Liver (tissue), 9 donors: ENCODE results near the gene ZNF134. TPM values are rescaled to one million over a fixed set of nuclear protein-coding genes. Genes with fewer than 3 reads are reported as not detected.

ENCODE experiments used
- DNase-seq: peaks from one replicate; pipeline ENCODE4 v3.0.0-alpha.2; 2017; ENCODE audit warnings: low spot score
- H3K27ac ChIP-seq, 2 donors: one replicate each; pipeline ENCODE4 v1.7.0; 2013; ENCODE audit warnings: inconsistent platforms in 2 of 2, low read length in 2 of 2, control low read depth in 1 of 2, low read depth in 1 of 2, mild to moderate bottlenecking in 1 of 2
- H3K27me3 ChIP-seq, 4 donors: one replicate each; pipeline versions ENCODE4 v1.6.1 to v1.7.0; 2013; ENCODE audit warnings: low read length in 3 of 4, inconsistent platforms in 1 of 4, mild to moderate bottlenecking in 1 of 4, moderate library complexity in 1 of 4; ENCODE audit not compliant: control insufficient read depth in 4 of 4, insufficient read depth in 4 of 4
- H3K36me3 ChIP-seq, 4 donors: one replicate each; pipeline versions ENCODE4 v1.6.1 to v1.7.0; 2013; ENCODE audit warnings: low read length in 3 of 4, mild to moderate bottlenecking in 3 of 4, low read depth in 1 of 4, moderate library complexity in 1 of 4; ENCODE audit not compliant: control insufficient read depth in 4 of 4, insufficient read depth in 3 of 4
- H3K4me1 ChIP-seq, 4 donors: one replicate each; pipeline versions ENCODE4 v1.6.1 to v1.7.0; 2013; ENCODE audit warnings: low read length in 3 of 4, mild to moderate bottlenecking in 3 of 4, moderate library complexity in 1 of 4; ENCODE audit not compliant: control insufficient read depth in 4 of 4, insufficient read depth in 4 of 4
- H3K4me3 ChIP-seq, 3 donors: one replicate each; pipeline versions ENCODE4 v1.6.1 to v1.7.0; 2013; ENCODE audit warnings: low read length in 3 of 3, control low read depth in 1 of 3, low read depth in 1 of 3, mild to moderate bottlenecking in 1 of 3
- H3K9ac ChIP-seq, 2 donors: one replicate each; pipeline ENCODE4 v1.7.0; 2013; ENCODE audit warnings: low read length in 2 of 2, mild to moderate bottlenecking in 2 of 2, moderate library complexity in 2 of 2, control low read depth in 1 of 2, low read depth in 1 of 2
- H3K9me3 ChIP-seq, 4 donors: one replicate each; pipeline versions ENCODE4 v1.6.1 to v1.7.0; 2013; ENCODE audit warnings: low read length in 3 of 4; ENCODE audit not compliant: control insufficient read depth in 4 of 4
- ATF3 ChIP-seq: IDR thresholded peaks from 2 replicates; pipeline ENCODE4 v1.6.1; 2016; ENCODE audit warnings: antibody characterized with exemption
- CTCF ChIP-seq: fragments of 150-350 bp; IDR thresholded peaks from 2 replicates; pipeline ENCODE4 v1.5.1; 2017; ENCODE audit warnings: improper control_type of control experiment, low read depth, low read length; ENCODE audit not compliant: missing input control
- EGR1 ChIP-seq, 2 donors: IDR thresholded peaks; 2 replicates each; pipeline ENCODE4 v1.6.1; 2016 to 2018; ENCODE audit warnings: antibody characterized with exemption in 2 of 2, low read depth in 2 of 2
- FOXA1 ChIP-seq: IDR thresholded peaks from 2 replicates; pipeline ENCODE4 v1.6.1; 2016; ENCODE audit warnings: antibody characterized with exemption
- FOXA2 ChIP-seq: IDR thresholded peaks from 2 replicates; pipeline ENCODE4 v1.6.1; 2016; ENCODE audit warnings: antibody characterized with exemption
- GABPA ChIP-seq, 2 donors: IDR thresholded peaks in 1 of 2; conservative IDR thresholded peaks in 1 of 2; 2 replicates each; pipeline ENCODE4 v1.6.1; 2016; ENCODE audit warnings: antibody characterized with exemption in 2 of 2, mild to moderate bottlenecking in 1 of 2, moderate library complexity in 1 of 2
- HNF4A ChIP-seq, 2 donors: conservative IDR thresholded peaks; 2 replicates each; pipeline ENCODE4 v1.6.1; 2016; ENCODE audit warnings: antibody characterized with exemption in 2 of 2, mild to moderate bottlenecking in 2 of 2
- HNF4G ChIP-seq: IDR thresholded peaks from 2 replicates; pipeline ENCODE4 v1.6.1; 2016; ENCODE audit warnings: antibody characterized with exemption
- NR2F2 ChIP-seq: IDR thresholded peaks from 2 replicates; pipeline ENCODE4 v1.6.1; 2016; ENCODE audit warnings: antibody characterized with exemption
- RAD21 ChIP-seq, 2 donors: IDR thresholded peaks; 2 replicates each; pipeline ENCODE4 v1.6.1; 2016; ENCODE audit warnings: antibody characterized with exemption in 2 of 2, mild to moderate bottlenecking in 2 of 2
- REST ChIP-seq: IDR thresholded peaks from 2 replicates; pipeline ENCODE4 v1.6.1; 2016; ENCODE audit warnings: antibody characterized with exemption, mild to moderate bottlenecking
- RXRA ChIP-seq, 2 donors: IDR thresholded peaks; 2 replicates each; pipeline ENCODE4 v1.6.1; 2017 to 2018; ENCODE audit warnings: antibody characterized with exemption in 2 of 2, mild to moderate bottlenecking in 1 of 2
- SP1 ChIP-seq: IDR thresholded peaks from 2 replicates; pipeline ENCODE4 v1.6.1; 2018; ENCODE audit warnings: antibody characterized with exemption, mild to moderate bottlenecking
- TAF1 ChIP-seq: conservative IDR thresholded peaks from 2 replicates; pipeline ENCODE4 v1.6.1; 2016; ENCODE audit warnings: antibody characterized with exemption, mild to moderate bottlenecking
- YY1 ChIP-seq: IDR thresholded peaks from 2 replicates; pipeline ENCODE4 v1.6.1; 2016; ENCODE audit warnings: antibody characterized with exemption, mild to moderate bottlenecking
- ZBTB33 ChIP-seq: IDR thresholded peaks from 2 replicates; pipeline ENCODE4 v1.6.1; 2016; ENCODE audit warnings: antibody characterized with exemption
- WGBS: extraction: QIAGEN DNeasy Blood & Tissue Kit; methylation state at CpG from one replicate; pipeline ENCODE4 v1.1.7; 2013; 5-methylcytosine and 5-hydroxymethylcytosine counted together
- polyA plus RNA-seq, 2 donors: library from polyadenylated mRNA; stranded (reverse) in 1 of 2; unstranded in 1 of 2; fragments of 200-250 nt in 1 of 2; fragments of >200 nt in 1 of 2; fragmentation: Nextera tagmentation in 1 of 2; extraction: Ambion mirVana in 1 of 2; gene quantifications; one replicate each; pipeline versions ENCODE4 v1.2.1 to v1.2.3, GENCODE V29; 2013 to 2015
- total RNA-seq, 2 donors: library from RNA; depleted of rRNA; stranded (reverse); fragments of >200 nt; gene quantifications; one replicate each; pipeline ENCODE4 v1.2.3, GENCODE V29; 2014
- donor health status: healthy.
- donor health status: healthy.
- donor health status: healthy.
- donor health status: healthy.
- donor health status: healthy.

ZNF134 gene
- total and polyA plus RNA-seq, 4 donors = 1.5 to 12.1 (median 5.4) TPM

GRCh38 chr19:57672466-57672865 is 58.4 kb downstream of the ZNF134 start:
- Histone ChIP-seq H3K36me3 (peaks cover 0 to 2% (median 0%) of the 10 kb centered on the region in 4 donors), H3K9ac (no peak overlapping the region), H3K4me1 (no peaks in the 10 kb centered on the region), H3K9me3 (peaks cover 5 to 24% (median 19%) of the 10 kb centered on the region in 4 donors), H3K27ac (no peak overlapping the region), H3K4me3 (no peak overlapping the region), H3K27me3 (peaks cover 0 to 3% (median 0%) of the 10 kb centered on the region in 4 donors)
- no peak for TF ChIP-seq TAF1
- no peak for TF ChIP-seq FOXA1
- no peak for TF ChIP-seq NR2F2
- TF ChIP-seq SP1 = no peak
- no peak for TF ChIP-seq FOXA2
- TF ChIP-seq HNF4A (conservative IDR thresholded peaks at IDR 0.05) = no peak
- TF ChIP-seq YY1 = no peak
- no peak for TF ChIP-seq GABPA (IDR thresholded peaks at IDR 0.05 in 1 of 2, conservative IDR thresholded peaks at IDR 0.05 in 1 of 2)
- TF ChIP-seq EGR1 (IDR thresholded peaks at IDR 0.05; ENCODE audit: low read depth in 2 of 2) = no peak
- TF ChIP-seq ATF3 = no peak
- TF ChIP-seq ZBTB33 = no peak
- no peak for TF ChIP-seq RXRA (IDR thresholded peaks at IDR 0.05)
- TF ChIP-seq REST = no peak
- no peak for TF ChIP-seq RAD21 (IDR thresholded peaks at IDR 0.05)
- TF ChIP-seq HNF4G = no peak
- TF ChIP-seq CTCF = no peak
- no peak for DNase-seq
- WGBS = 74% methylated on average over 4 of the region's 4 CpGs

Other genes starting within 250 kb of the ZNF134 start
- 10 to 100 TPM in 1 of 2 donors, 1 to 10 TPM in 1; 7.3 to 13.9 TPM for gene ZNF548, start 224.4 kb upstream of the ZNF134 start, total RNA-seq
- 1 to 10 TPM; 1.8 to 3.4 TPM for gene ZNF548, start 224.4 kb upstream of the ZNF134 start, polyA plus RNA-seq
- 1 to 10 TPM; 7.6 to 8.2 TPM for gene ZNF17, start 203.1 kb upstream of the ZNF134 start, total RNA-seq
- 1 to 10 TPM; 1.2 to 1.4 TPM for gene ZNF17, start 203.1 kb upstream of the ZNF134 start, polyA plus RNA-seq
- 10 to 100 TPM in 1 of 2 donors, 1 to 10 TPM in 1; 5.9 to 11.6 TPM for gene ZNF749, start 178.9 kb upstream of the ZNF134 start, total RNA-seq
- gene ZNF749, start 178.9 kb upstream of the ZNF134 start, polyA plus RNA-seq = 1 to 10 TPM in 1 of 2 donors, under 1 TPM in 1; 0.83 to 5.4 TPM
- under 1 TPM; 0.42 to 0.98 TPM for gene VN1R1, start 157.1 kb upstream of the ZNF134 start, total RNA-seq
- gene VN1R1, start 157.1 kb upstream of the ZNF134 start, polyA plus RNA-seq = under 1 TPM; 0.14 to 0.19 TPM
- gene ZNF772, start 136.7 kb upstream of the ZNF134 start, total RNA-seq = 10 to 100 TPM in 1 of 2 donors, 1 to 10 TPM in 1; 5.4 to 11.1 TPM
- gene ZNF772, start 136.7 kb upstream of the ZNF134 start, polyA plus RNA-seq = 1 to 10 TPM in 1 of 2 donors, under 1 TPM in 1; 0.81 to 1.6 TPM
- 10 to 100 TPM in 1 of 2 donors, 1 to 10 TPM in 1; 4.2 to 12.4 TPM for gene ZNF419, start 126.5 kb upstream of the ZNF134 start, total RNA-seq
- gene ZNF419, start 126.5 kb upstream of the ZNF134 start, polyA plus RNA-seq = 1 to 10 TPM; 1.9 to 3.2 TPM
- 1 to 10 TPM; 7.3 to 7.4 TPM for gene ZNF773, start 114.3 kb upstream of the ZNF134 start, total RNA-seq
- 1 to 10 TPM; 1.4 to 1.7 TPM for gene ZNF773, start 114.3 kb upstream of the ZNF134 start, polyA plus RNA-seq
- gene ZNF549, start 86.9 kb upstream of the ZNF134 start, total RNA-seq = 1 to 10 TPM; 2.3 to 4.5 TPM
- gene ZNF549, start 86.9 kb upstream of the ZNF134 start, polyA plus RNA-seq = under 1 TPM; 0.66 to 0.67 TPM
- 1 to 10 TPM; 4.4 to 4.8 TPM for gene ZNF550, start 54.4 kb upstream of the ZNF134 start, total RNA-seq
- 1 to 10 TPM in 1 of 2 donors, under 1 TPM in 1; 0.96 to 3.0 TPM for gene ZNF550, start 54.4 kb upstream of the ZNF134 start, polyA plus RNA-seq
- gene ZNF416, start 35.3 kb upstream of the ZNF134 start, total RNA-seq = 1 to 10 TPM; 1.5 to 2.9 TPM
- under 1 TPM; 0.97 to 0.99 TPM for gene ZNF416, start 35.3 kb upstream of the ZNF134 start, polyA plus RNA-seq
- gene ZIK1, start 30.1 kb upstream of the ZNF134 start, total RNA-seq = 1 to 10 TPM; 1.2 to 8.6 TPM
- under 1 TPM; 0.29 to 0.60 TPM for gene ZIK1, start 30.1 kb upstream of the ZNF134 start, polyA plus RNA-seq
- 1 to 10 TPM; 1.4 to 7.1 TPM for gene ZNF530, start 14.4 kb upstream of the ZNF134 start, total RNA-seq
- 1 to 10 TPM in 1 of 2 donors, under 1 TPM in 1; 0.86 to 1.4 TPM for gene ZNF530, start 14.4 kb upstream of the ZNF134 start, polyA plus RNA-seq
- 1 to 10 TPM; 4.4 to 7.0 TPM for gene ZNF211, start 18.9 kb downstream of the ZNF134 start, total RNA-seq
- 1 to 10 TPM; 2.0 to 2.3 TPM for gene ZNF211, start 18.9 kb downstream of the ZNF134 start, polyA plus RNA-seq
- not detected for gene ZSCAN4, start 54.7 kb downstream of the ZNF134 start, total RNA-seq
- gene ZSCAN4, start 54.7 kb downstream of the ZNF134 start, polyA plus RNA-seq = not detected
- gene ZNF551, start 67.7 kb downstream of the ZNF134 start, total RNA-seq = 10 to 100 TPM in 1 of 2 donors, 1 to 10 TPM in 1; 3.1 to 10.5 TPM
- 1 to 10 TPM in 1 of 2 donors, under 1 TPM in 1; 0.79 to 1.0 TPM for gene ZNF551, start 67.7 kb downstream of the ZNF134 start, polyA plus RNA-seq
- gene ZNF154, start 95.0 kb downstream of the ZNF134 start, total RNA-seq = 1 to 10 TPM; 2.2 to 4.7 TPM
- under 1 TPM; 0.32 to 0.36 TPM for gene ZNF154, start 95.0 kb downstream of the ZNF134 start, polyA plus RNA-seq
- 1 to 10 TPM; 2.4 to 9.3 TPM for gene ZNF671, start 113.4 kb downstream of the ZNF134 start, total RNA-seq
- gene ZNF671, start 113.4 kb downstream of the ZNF134 start, polyA plus RNA-seq = 1 to 10 TPM in 1 of 2 donors, under 1 TPM in 1; 0.78 to 1.6 TPM
- 10 to 100 TPM in 1 of 2 donors, 1 to 10 TPM in 1; 8.7 to 20.3 TPM for gene ZNF776, start 132.6 kb downstream of the ZNF134 start, total RNA-seq
- gene ZNF776, start 132.6 kb downstream of the ZNF134 start, polyA plus RNA-seq = 1 to 10 TPM; 2.0 to 4.1 TPM
- 10 to 100 TPM; 10.4 to 11.8 TPM for gene ZNF586, start 155.4 kb downstream of the ZNF134 start, total RNA-seq
- gene ZNF586, start 155.4 kb downstream of the ZNF134 start, polyA plus RNA-seq = 1 to 10 TPM; 2.3 to 3.1 TPM
- 10 to 100 TPM in 1 of 2 donors, 1 to 10 TPM in 1; 5.4 to 16.1 TPM for gene ZNF552, start 200.7 kb downstream of the ZNF134 start, total RNA-seq
- 1 to 10 TPM; 3.1 to 5.5 TPM for gene ZNF552, start 200.7 kb downstream of the ZNF134 start, polyA plus RNA-seq
- 10 to 100 TPM; 10.2 to 30.2 TPM for gene ZNF587B, start 216.1 kb downstream of the ZNF134 start, total RNA-seq
- gene ZNF587B, start 216.1 kb downstream of the ZNF134 start, polyA plus RNA-seq = 1 to 10 TPM; 3.0 to 3.6 TPM
- gene ZNF587, start 235.6 kb downstream of the ZNF134 start, total RNA-seq = 10 to 100 TPM; 15.6 to 27.8 TPM
- 1 to 10 TPM; 2.7 to 2.8 TPM for gene ZNF587, start 235.6 kb downstream of the ZNF134 start, polyA plus RNA-seq